NCI-H146 treated with DMSO at 0.1 percent for 48 hours (cell line): ENCODE measurements around the gene CD109.
"Not testable (repeated sequence)": the region's sequence is repeated elsewhere in the genome, so short reads cannot be mapped to it uniquely, and the experiment has no call there.

Experiments used
- DNase-seq: peaks from one replicate; lab custom pipeline; 2025; ENCODE audit not compliant: unreplicated experiment; lab: John Stamatoyannopoulos, UW

The CD109 gene

DNA sequence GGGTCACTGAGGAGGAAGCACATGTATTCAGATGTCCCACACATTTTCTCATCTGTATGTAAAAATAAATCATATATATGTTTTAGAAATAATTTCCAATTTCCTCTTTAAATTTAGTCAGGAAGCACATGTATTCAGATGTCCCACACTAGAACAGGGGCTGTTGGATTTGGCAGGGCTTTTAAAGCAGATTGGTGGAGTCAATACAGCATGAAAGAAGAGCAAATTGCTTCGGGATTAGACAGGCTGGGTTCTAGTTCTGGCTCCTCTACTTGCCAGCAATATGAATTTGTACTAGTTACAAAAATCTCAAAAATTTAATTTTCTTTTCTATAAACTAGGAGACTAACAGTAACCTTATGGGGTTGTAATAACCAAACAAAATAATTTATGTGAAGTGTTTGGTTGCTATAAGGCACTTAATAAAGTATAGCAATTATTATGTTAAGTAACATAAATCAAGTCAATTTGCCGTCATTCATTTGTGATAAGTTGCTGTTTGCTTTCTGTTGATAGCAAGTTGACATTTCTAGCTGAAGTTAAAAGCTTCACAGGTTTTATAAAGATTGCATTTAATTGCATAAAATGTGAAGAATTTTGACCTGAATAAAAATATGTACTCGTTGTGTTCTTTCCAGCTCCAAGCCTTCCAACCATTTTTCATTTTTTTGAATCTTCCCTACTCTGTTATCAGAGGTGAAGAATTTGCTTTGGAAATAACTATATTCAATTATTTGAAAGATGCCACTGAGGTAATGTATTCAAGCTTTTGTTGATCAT, 88.9 kb downstream of the CD109 start:
- DNase-seq: no peak

GRCh38 chr6:73790574-73790973, 94.6 kb downstream of the CD109 start:
- no peak for DNase-seq

DNA sequence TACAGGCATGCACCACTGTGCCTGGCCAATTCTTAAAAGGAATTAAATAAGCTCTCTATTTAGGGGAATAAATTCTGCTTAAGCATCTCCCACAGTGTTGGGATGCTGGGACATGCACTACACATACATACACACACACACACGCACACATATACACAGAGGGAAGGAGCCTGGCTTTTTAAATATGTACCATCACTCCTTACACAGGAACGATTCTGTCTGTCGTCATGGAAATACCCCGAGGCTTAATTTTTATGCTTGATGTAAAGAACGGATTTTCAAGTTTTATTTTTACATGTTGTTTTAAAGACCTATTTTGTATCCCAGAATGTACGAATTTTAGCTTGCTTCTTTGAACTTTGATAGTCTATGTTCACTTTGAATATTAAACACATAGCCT, 95.3 kb downstream of the CD109 start:
- no peak for DNase-seq

GRCh38 chr6:73792738-73793137, 96.7 kb downstream of the CD109 start:
- no peak for DNase-seq

DNA sequence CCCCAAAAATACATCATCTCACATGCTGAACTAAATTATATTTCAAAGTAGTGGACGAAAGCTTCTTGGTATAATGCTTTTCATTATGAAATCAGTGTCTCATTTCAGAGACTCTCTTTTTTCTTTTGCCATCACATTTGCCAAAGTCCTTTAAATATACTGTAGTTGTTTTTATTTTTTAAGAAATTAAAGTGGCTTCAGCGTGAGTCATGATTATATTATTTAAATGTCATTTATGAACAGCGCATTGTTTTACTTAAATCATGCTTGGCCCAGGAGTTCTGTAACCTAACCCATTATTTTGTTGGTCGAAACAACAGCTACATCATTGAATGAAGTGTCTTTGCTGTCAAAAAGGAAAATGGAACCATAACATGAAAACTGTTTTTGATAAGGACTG, 100.9 kb downstream of the CD109 start:
- no peak for DNase-seq

DNA sequence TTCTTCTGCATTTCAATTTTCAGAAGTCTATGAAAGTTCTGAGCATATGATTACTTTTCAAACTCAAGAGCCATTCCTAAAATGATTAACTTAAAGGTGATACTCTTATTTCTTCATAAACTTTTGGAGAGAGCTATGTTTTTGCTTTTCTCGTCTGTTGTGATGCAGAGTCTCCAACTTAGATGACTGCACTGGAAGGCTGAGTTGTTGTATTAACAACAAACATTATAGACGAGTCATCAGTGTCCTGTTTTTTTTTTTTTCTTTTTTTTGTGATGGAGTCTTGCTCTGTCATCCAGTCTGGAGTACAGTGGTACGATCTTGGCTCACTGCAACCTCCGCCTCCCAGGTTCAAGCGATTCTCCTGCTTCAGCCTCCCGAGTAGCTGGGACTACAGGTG, 101.9 kb downstream of the CD109 start:
- no peak for DNase-seq

- no peak for DNase-seq
These were observed 102.6 kb downstream of the CD109 start for GRCh38 chr6:73798592-73798991.

DNA sequence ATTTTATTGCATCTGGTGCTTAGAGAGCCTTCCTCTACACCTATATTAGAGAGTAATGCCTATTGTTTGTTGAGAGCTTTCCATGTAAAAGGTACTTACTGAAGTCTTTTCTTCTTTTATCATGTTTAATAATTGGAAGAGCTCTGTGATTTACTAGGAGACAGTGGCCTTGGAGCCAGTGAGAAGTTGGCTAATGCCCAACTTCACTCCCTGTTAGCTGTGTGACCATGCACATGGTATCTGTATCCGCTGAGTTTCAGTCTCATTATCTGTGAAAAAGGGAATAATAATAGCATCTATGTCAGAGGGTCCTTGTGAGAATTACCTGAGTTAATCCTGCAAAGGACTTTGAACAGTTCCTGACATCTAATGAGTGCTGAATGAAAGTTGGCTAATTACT, 105.0 kb downstream of the CD109 start:
- no peak for DNase-seq

- no peak for DNase-seq
These were observed 105.8 kb downstream of the CD109 start for GRCh38 chr6:73801652-73802268.

GRCh38 chr6:73802366-73802765, 106.4 kb downstream of the CD109 start:
- DNase-seq: no peak

DNA sequence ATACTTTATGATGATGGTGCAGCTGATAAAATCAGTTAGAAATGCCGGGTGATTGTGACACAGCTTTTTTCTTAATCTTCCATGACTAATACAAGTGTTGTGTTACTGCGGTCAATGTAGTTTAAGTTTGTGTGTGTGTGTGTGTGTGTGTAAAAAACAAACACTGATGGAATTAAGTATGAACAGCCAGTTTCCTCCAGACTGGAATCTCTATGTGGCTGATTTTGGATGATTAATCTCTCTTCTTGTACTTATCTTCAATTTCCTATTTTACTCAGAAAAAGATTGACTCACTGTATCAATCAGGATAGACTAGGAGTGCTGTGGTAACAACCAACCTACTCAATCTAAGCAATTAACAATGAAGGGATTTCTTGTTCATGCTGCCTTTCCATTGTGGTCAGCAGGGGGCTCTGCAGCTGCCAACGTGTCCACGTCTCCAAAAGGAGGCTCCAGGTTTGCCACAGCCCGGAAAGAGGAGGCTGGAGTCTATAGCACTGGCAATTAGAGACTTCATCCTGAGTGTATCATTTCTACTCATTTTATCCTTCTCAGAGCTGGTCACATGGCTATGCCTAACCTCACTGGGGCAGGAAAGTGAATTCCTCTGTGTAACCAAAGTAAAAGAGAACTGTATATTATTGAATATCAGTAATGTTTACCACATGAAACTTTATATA, 107.7 kb downstream of the CD109 start:
- DNase-seq: no peak

DNA sequence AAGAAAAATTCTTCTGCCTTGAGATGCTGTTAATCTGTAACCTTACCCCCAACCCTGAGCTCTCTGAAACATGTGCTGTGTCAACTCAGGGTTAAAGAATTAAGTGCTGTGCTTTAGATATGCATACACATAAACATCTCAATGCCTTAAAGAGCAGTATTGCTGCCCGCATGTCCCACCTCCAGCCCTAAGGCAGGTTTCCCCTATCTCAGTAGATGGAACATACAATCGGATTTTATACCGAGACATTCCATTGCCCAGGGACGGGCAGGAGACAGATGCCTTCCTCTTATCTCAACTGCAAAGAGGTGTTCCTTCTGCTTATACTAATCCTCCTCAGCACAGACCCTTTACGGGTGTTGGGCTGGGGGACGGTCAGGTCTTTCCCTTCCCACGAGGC, 109.2 kb downstream of the CD109 start:
- not testable (repeated sequence) for DNase-seq

- DNase-seq: not testable (repeated sequence)
These were observed 110.0 kb downstream of the CD109 start for GRCh38 chr6:73805982-73806381.

DNA sequence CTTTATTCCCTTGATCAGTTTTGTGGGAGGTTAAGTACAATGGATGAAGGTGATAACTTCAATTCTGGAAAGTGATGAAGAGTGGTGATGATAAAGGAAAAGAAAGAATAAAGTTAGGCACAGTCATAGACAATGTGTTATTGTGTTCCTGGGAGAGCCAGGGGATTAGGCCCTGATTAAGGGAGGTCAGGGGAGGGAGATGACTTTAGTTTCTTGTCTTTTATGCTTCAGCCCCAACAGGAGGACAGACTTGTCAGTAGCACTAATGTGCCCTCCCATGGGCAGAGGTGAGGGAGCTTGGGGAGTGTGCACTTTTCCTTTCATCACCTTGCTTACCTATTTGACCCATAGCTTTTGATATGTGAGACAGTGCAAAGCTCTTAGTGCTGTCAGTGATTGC, 115.7 kb downstream of the CD109 start:
- no peak for DNase-seq

DNA sequence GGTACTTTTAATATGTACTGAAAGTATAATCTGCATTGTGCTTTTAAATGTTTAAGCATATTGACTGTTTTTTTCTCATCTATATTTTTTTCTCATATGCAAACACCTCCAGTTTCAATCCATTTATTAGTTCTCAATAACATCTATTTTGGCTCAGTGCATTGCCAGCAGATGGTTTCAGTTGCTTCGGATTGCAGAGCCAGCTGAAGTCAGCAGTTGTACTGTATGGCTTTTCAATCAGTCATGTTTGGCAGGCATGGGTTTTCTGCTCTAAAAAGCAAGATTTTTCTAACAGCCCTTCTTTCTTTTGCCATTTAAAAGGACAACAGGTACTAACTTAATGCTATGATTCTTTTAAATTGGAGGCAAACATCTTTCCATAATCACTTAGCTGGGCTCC, 121.2 kb downstream of the CD109 start:
- no peak for DNase-seq

DNA sequence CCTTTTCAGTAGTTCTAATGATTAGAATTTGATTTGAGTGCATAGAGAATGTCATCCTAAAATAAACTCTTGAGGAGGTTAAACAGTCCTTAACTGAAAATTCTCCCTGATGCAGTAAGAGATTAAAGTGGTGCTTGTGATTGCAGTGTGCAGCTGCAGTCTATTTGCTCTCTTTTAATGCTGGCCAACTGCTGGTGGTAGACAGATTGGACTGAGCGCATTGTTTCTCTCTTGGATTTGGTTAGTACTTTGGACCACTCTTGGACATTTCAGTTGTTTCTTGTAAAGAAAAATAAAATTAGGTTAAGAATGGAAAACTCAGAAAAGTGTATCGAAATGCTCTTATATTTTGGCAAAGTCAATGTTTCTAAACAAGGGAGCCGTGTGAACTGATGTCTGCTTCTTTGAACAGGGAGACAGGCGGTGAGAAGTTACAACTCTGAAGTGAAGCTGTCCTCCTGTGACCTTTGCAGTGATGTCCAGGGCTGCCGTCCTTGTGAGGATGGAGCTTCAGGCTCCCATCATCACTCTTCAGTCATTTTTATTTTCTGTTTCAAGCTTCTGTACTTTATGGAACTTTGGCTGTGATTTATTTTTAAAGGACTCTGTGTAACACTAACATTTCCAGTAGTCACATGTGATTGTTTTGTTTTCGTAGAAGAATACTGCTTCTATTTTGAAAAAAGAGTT, 127.2 kb downstream of the CD109 start:
- DNase-seq: no peak

DNA sequence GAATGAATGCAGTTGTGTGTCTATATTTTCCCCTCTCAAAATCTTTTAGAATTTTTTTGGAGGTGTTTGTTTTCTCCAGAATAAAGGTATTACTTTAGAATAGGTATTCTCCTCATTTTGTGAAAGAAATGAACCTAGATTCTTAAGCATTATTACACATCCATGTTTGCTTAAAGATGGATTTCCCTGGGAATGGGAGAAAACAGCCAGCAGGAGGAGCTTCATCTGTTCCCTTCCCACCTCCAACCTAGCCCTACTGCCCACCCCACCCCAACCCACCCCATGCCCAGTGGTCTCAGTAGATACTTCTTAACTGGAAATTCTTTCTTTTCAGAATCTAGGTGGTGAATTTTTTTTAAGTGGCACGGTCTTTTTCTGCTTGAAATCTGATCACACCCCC, 127.8 kb downstream of the CD109 start:
- DNase-seq: no peak

GRCh38 chr6:73826571-73826970, 130.6 kb downstream of the CD109 start:
- DNase-seq: no peak

GRCh38 chr6:73830119-73830518, 134.1 kb downstream of the CD109 start:
- no peak for DNase-seq

DNA sequence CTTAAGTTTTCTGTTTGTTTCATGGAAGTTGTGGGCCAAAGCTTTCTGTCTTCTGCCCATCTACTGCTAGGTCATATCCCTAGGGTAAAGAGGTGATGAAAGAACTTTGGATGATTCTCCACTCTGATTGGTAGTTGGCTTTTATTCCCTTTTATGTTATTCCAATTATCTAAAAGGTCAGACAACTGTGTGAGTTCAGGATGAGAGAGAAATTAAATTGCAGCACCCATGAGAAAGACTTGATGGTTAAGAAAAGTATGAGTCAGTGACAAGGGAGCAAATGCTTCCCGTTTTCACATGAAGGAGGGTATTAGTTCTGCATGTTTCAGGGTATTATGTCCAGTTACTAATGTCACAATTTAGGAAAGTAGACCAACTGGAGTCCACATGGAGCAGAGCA, 136.3 kb downstream of the CD109 start:
- DNase-seq: no peak

DNA sequence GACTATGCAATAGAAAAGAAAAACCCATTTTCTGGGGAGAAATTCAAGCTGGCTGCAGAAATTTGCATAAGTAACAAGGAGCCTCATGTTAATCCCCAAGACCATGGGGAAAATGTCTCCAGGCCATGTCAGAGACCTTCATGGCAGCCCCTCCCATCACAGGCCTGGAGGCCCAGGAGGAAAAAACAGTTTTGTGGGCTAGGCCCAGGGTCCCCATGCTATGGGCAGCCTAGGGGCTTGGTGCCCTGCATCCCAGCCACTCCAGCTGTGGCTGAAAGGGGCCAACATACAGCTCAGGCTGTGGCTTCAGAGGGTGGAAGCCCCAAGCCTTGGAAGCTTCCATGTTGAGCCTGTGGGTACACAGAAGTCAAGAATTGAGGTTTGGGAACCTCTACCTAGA, 148.7 kb downstream of the CD109 start:
- DNase-seq: not testable (repeated sequence)

GRCh38 chr6:73851048-73851447, 155.0 kb downstream of the CD109 start:
- DNase-seq: not testable (repeated sequence)
